ENCODE data around the gene PLXDC2. TPM values are rescaled to one million over a fixed set of nuclear protein-coding genes. Genes with fewer than 3 reads are reported as not detected.

The PLXDC2 gene
- total and polyA plus RNA-seq, 2 experiments from 2014 or later, result 39.9 to 52.2 TPM

GRCh38 chr10:19862811-19863515, 46.7 kb downstream of the PLXDC2 start:
- WGBS (ENCODE audit: low lambda C conversion rate, missing lambda C conversion rate), result 59% methylated on average over 8 of the region's 8 CpGs
- Histone ChIP-seq H3K4me3 (no peak overlapping the region), H3K27me3 (no peaks in the 10 kb centered on the region), H4K20me1 (ENCODE audit: insufficient read depth, poor library complexity, severe bottlenecking) (no peaks in the 10 kb centered on the region), H3K9me2 (replicated peaks; ENCODE audit: insufficient read depth) (no peaks in the 10 kb centered on the region), H3K4me2 (peak overlapping the region; percentile 7), H3K9me3 (ENCODE audit: low read depth) (no peaks in the 10 kb centered on the region), H3K36me3 (replicated peaks; ENCODE audit: insufficient read depth, low read depth) (no peaks in the 10 kb centered on the region), H3K79me2 (no peaks in the 10 kb centered on the region), H3K4me1 (ENCODE audit: insufficient read depth) (no peaks in the 10 kb centered on the region), H2AFZ (no peak overlapping the region), H3K27ac (no peak overlapping the region)
- DNase-seq (ENCODE audit: low spot score), result no peak
- TF ChIP-seq, protein P1, sequence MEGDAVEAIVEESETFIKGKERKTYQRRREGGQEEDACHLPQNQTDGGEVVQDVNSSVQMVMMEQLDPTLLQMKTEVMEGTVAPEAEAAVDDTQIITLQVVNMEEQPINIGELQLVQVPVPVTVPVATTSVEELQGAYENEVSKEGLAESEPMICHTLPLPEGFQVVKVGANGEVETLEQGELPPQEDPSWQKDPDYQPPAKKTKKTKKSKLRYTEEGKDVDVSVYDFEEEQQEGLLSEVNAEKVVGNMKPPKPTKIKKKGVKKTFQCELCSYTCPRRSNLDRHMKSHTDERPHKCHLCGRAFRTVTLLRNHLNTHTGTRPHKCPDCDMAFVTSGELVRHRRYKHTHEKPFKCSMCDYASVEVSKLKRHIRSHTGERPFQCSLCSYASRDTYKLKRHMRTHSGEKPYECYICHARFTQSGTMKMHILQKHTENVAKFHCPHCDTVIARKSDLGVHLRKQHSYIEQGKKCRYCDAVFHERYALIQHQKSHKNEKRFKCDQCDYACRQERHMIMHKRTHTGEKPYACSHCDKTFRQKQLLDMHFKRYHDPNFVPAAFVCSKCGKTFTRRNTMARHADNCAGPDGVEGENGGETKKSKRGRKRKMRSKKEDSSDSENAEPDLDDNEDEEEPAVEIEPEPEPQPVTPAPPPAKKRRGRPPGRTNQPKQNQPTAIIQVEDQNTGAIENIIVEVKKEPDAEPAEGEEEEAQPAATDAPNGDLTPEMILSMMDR (IDR thresholded peaks at IDR 0.05; ENCODE audit: poor library complexity), result no peak
- TF ChIP-seq EZH2 (IDR thresholded peaks at IDR 0.05; ENCODE audit: borderline replicate concordance) (no peak), EZH2phosphoT487 (IDR thresholded peaks at IDR 0.05; ENCODE audit: low read depth, severe bottlenecking, unreplicated experiment) (no peak)

GRCh38 chr10:19865676-19866075, 49.4 kb downstream of the PLXDC2 start:
- TF ChIP-seq, protein P1 (IDR thresholded peaks at IDR 0.05; ENCODE audit: poor library complexity), result no peak
- TF ChIP-seq EZH2phosphoT487 (IDR thresholded peaks at IDR 0.05; ENCODE audit: low read depth, severe bottlenecking, unreplicated experiment), result no peak
- TF ChIP-seq EZH2 (IDR thresholded peaks at IDR 0.05; ENCODE audit: borderline replicate concordance), result no peak
- no peaks in the 10 kb centered on the region for H3K9me2 ChIP-seq (replicated peaks; ENCODE audit: insufficient read depth)
- H3K9me3 ChIP-seq (ENCODE audit: low read depth), result no peaks in the 10 kb centered on the region
- no peak overlapping the region for H2AFZ ChIP-seq
- no peak overlapping the region for H3K4me3 ChIP-seq
- H3K4me2 ChIP-seq, result no peak overlapping the region
- no peaks in the 10 kb centered on the region for H4K20me1 ChIP-seq (ENCODE audit: insufficient read depth, poor library complexity, severe bottlenecking)
- no peaks in the 10 kb centered on the region for H3K79me2 ChIP-seq
- no peak for DNase-seq (ENCODE audit: low spot score)
- no peak overlapping the region for H3K27ac ChIP-seq
- no peaks in the 10 kb centered on the region for H3K36me3 ChIP-seq (replicated peaks; ENCODE audit: insufficient read depth, low read depth)
- no peaks in the 10 kb centered on the region for H3K27me3 ChIP-seq
- no peaks in the 10 kb centered on the region for H3K4me1 ChIP-seq (ENCODE audit: insufficient read depth)

DNA sequence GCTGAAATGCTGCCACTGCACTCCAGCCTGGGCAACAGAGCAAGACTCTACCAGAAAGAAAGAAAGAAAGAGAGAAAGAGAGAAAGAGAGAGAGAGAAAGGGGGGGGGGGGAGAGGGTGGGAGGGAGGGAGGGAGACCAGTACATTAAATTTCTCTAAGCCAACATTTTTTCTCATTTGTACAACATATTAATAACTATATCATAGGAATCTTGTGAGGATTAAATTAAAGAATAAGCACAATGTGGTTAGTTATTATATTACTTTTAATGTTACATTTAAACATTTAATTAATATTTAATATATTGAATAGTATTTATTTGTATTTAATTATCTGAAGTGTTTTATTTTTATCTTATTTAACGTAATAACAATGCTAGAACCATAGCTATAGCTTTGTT, 53.1 kb downstream of the PLXDC2 start:
- Histone ChIP-seq H3K27me3 (no peaks in the 10 kb centered on the region), H3K9me2 (replicated peaks; ENCODE audit: insufficient read depth) (no peaks in the 10 kb centered on the region), H3K27ac (no peak overlapping the region), H3K36me3 (replicated peaks; ENCODE audit: insufficient read depth, low read depth) (no peaks in the 10 kb centered on the region), H3K79me2 (no peaks in the 10 kb centered on the region), H3K4me3 (no peak overlapping the region), H2AFZ (no peak overlapping the region), H4K20me1 (ENCODE audit: insufficient read depth, poor library complexity, severe bottlenecking) (no peaks in the 10 kb centered on the region), H3K4me2 (no peak overlapping the region), H3K4me1 (ENCODE audit: insufficient read depth) (no peaks in the 10 kb centered on the region), H3K9me3 (ENCODE audit: low read depth) (no peaks in the 10 kb centered on the region)
- TF ChIP-seq EZH2 (IDR thresholded peaks at IDR 0.05; ENCODE audit: borderline replicate concordance) (no peak), EZH2phosphoT487 (IDR thresholded peaks at IDR 0.05; ENCODE audit: low read depth, severe bottlenecking, unreplicated experiment) (no peak)
- TF ChIP-seq, protein P1 (IDR thresholded peaks at IDR 0.05; ENCODE audit: poor library complexity), result no peak
- no peak for DNase-seq (ENCODE audit: low spot score)
- 100% methylated on average over 1 of the region's 1 CpG for WGBS (ENCODE audit: low lambda C conversion rate, missing lambda C conversion rate)

Measured in hepatocyte (in vitro differentiated cells).